Testis (tissue), 2 donors: Measurements from ENCODE around the gene PPP1R37.

Experiments used
- POLR2A ChIP-seq: fragments of 450-650 bp; IDR thresholded peaks from one replicate; pipeline ENCODE4 v1.6.1; 2017; ENCODE audit warnings: antibody characterized with exemption, mild to moderate bottlenecking, moderate library complexity
- TF ChIP-seq, protein P1 (sequence below), 3 experiments: fragments of 450-650 bp in 2 of 3; fragments of 200-600 bp in 1 of 3; sonication (generic) in 1 of 3; IDR thresholded peaks; one replicate each; pipeline ENCODE4 v1.5.1; 2016 to 2019; ENCODE audit warnings: antibody characterized with exemption in 3 of 3, mild to moderate bottlenecking in 2 of 3, moderate library complexity in 1 of 3

DNA sequence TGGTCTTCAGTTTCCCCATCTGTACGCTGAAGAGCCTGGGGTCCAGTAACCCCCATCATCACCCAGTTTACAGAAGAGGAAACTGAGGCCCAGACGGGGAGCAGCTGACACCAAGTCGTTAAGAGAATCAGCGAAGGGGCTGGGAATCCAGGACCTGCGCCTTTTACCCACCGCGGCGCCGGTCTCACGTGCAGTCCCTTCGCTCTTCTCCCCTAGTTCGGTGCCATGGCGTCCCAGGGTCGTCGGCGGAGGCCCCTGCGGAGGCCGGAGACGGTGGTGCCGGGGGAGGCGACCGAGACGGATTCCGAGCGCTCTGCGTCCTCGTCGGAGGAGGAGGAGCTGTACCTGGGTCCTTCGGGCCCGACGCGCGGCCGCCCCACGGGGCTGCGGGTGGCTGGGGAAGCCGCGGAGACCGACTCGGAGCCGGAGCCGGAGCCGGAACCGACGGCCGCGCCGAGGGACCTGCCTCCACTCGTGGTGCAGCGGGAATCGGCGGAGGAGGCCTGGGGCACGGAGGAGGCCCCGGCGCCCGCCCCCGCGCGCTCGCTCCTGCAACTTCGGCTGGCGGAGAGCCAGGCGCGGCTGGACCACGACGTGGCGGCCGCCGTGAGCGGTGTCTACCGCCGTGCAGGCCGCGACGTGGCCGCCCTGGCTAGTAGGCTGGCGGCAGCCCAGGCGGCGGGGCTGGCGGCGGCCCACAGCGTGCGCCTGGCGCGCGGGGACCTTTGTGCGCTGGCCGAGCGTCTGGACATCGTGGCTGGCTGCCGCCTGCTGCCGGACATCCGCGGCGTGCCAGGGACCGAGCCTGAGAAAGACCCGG is 86.3 kb downstream of the PPP1R37 start:
- TF ChIP-seq POLR2A = no peak
- TF ChIP-seq, protein P1, sequence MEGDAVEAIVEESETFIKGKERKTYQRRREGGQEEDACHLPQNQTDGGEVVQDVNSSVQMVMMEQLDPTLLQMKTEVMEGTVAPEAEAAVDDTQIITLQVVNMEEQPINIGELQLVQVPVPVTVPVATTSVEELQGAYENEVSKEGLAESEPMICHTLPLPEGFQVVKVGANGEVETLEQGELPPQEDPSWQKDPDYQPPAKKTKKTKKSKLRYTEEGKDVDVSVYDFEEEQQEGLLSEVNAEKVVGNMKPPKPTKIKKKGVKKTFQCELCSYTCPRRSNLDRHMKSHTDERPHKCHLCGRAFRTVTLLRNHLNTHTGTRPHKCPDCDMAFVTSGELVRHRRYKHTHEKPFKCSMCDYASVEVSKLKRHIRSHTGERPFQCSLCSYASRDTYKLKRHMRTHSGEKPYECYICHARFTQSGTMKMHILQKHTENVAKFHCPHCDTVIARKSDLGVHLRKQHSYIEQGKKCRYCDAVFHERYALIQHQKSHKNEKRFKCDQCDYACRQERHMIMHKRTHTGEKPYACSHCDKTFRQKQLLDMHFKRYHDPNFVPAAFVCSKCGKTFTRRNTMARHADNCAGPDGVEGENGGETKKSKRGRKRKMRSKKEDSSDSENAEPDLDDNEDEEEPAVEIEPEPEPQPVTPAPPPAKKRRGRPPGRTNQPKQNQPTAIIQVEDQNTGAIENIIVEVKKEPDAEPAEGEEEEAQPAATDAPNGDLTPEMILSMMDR (IDR thresholded peaks at IDR 0.05) = no peak
